HEK293 (cell line): ENCODE results near the gene CBX2.

ENCODE experiments used
- CTCF ChIA-PET: fragments of 350-600 bp; formaldehyde crosslinking; extraction: SDS; loops from one replicate; lab custom pipeline; 2021; ENCODE audit warnings: antibody characterized with exemption; lab: Yijun Ruan, JAX
- POLR2A ChIA-PET: fragments of 300-600 bp; formaldehyde crosslinking; extraction: SDS; loops from one replicate; lab custom pipeline; 2020; ENCODE audit warnings: antibody characterized with exemption, inconsistent platforms; lab: Yijun Ruan, JAX
- H3K27ac ChIP-seq: fragments of 200-500 bp; sonication (Bioruptor generic); 2 replicates; pipeline ENCODE4 v1.5.1; 2014; ENCODE audit warnings: low read depth, low read length, control low read depth, inconsistent platforms; ENCODE audit errors: extremely low read depth
- H3K36me3 ChIP-seq, 2 experiments: fragments of 200-500 bp in 1 of 2; sonication (Bioruptor generic) in 1 of 2; 1 replicate in 1 of 2; 2 replicates in 1 of 2; pipeline ENCODE4 v1.5.1; 2014 to 2017; ENCODE audit warnings: inconsistent platforms in 2 of 2, low read length in 2 of 2; ENCODE audit not compliant: control insufficient read depth in 2 of 2, insufficient read depth in 1 of 2
- H3K4me1 ChIP-seq: fragments of 200-500 bp; sonication (Bioruptor generic); 2 replicates; pipeline ENCODE4 v1.5.1; 2014; ENCODE audit warnings: mild to moderate bottlenecking, low read length, inconsistent platforms; ENCODE audit not compliant: control insufficient read depth, insufficient read depth
- H3K4me3 ChIP-seq: 2 replicates; pipeline ENCODE4 v1.5.1; 2011; ENCODE audit warnings: low read depth, mild to moderate bottlenecking, control low read depth, low read length, moderate library complexity
- H3K9me3 ChIP-seq: fragments of 200-500 bp; sonication (Bioruptor generic); 2 replicates; pipeline ENCODE4 v1.5.1; 2014; ENCODE audit warnings: low read depth, low read length, inconsistent platforms; ENCODE audit not compliant: control insufficient read depth, insufficient read depth
- HIC1 ChIP-seq: fragments of 450-650 bp; formaldehyde crosslinking; IDR thresholded peaks from 2 replicates; pipeline ENCODE4 v1.5.1; 2016; ENCODE audit warnings: missing biosample characterization, missing genetic modification characterization
- KLF8 ChIP-seq: fragments of 450-650 bp; formaldehyde crosslinking; IDR thresholded peaks from 2 replicates; pipeline ENCODE4 v1.5.1; 2016; ENCODE audit warnings: missing biosample characterization, missing genetic modification characterization
- MYNN ChIP-seq: fragments of 450-650 bp; formaldehyde crosslinking; IDR thresholded peaks from 2 replicates; pipeline ENCODE4 v1.5.1; 2016; ENCODE audit warnings: missing biosample characterization, missing genetic modification characterization, borderline replicate concordance
- PRDM6 ChIP-seq: fragments of 450-650 bp; formaldehyde crosslinking; IDR thresholded peaks from 2 replicates; pipeline ENCODE4 v1.5.1; 2017; ENCODE audit warnings: missing biosample characterization, missing genetic modification characterization
- RBAK ChIP-seq: fragments of 450-650 bp; formaldehyde crosslinking; IDR thresholded peaks from 2 replicates; pipeline ENCODE4 v1.5.1; 2016; ENCODE audit warnings: missing biosample characterization, missing genetic modification characterization
- REPIN1 ChIP-seq: fragments of 450-650 bp; formaldehyde crosslinking; IDR thresholded peaks from 2 replicates; pipeline ENCODE4 v1.5.1; 2017; ENCODE audit warnings: missing biosample characterization, missing genetic modification characterization, low read depth
- SCRT2 ChIP-seq: fragments of 450-650 bp; formaldehyde crosslinking; IDR thresholded peaks from 2 replicates; pipeline ENCODE4 v1.5.1; 2016; ENCODE audit warnings: missing biosample characterization, missing genetic modification characterization
- SETDB1 ChIP-seq: IDR thresholded peaks from one replicate; pipeline ENCODE4 v1.6.1; 2017; ENCODE audit warnings: mild to moderate bottlenecking, low read length, moderate library complexity, mixed read lengths; ENCODE audit not compliant: insufficient read length
- ZBTB20 ChIP-seq: fragments of 450-650 bp; formaldehyde crosslinking; IDR thresholded peaks from 2 replicates; pipeline ENCODE4 v1.5.1; 2016; ENCODE audit warnings: missing biosample characterization, missing genetic modification characterization
- ZBTB8A ChIP-seq: fragments of 450-650 bp; formaldehyde crosslinking; IDR thresholded peaks from 2 replicates; pipeline ENCODE4 v1.5.1; 2016; ENCODE audit warnings: missing biosample characterization, missing genetic modification characterization
- ZFP37 ChIP-seq: fragments of 450-650 bp; formaldehyde crosslinking; IDR thresholded peaks from 2 replicates; pipeline ENCODE4 v1.5.1; 2016; ENCODE audit warnings: missing biosample characterization, missing genetic modification characterization
- ZNF148 ChIP-seq: fragments of 450-650 bp; formaldehyde crosslinking; IDR thresholded peaks from 2 replicates; pipeline ENCODE4 v1.5.0; 2017; ENCODE audit warnings: missing biosample characterization, missing genetic modification characterization, borderline replicate concordance
- ZNF155 ChIP-seq: fragments of 450-650 bp; formaldehyde crosslinking; IDR thresholded peaks from 2 replicates; pipeline ENCODE4 v1.5.1; 2016; ENCODE audit warnings: missing biosample characterization, missing genetic modification characterization
- ZNF174 ChIP-seq: fragments of 450-650 bp; formaldehyde crosslinking; IDR thresholded peaks from 2 replicates; pipeline ENCODE4 v1.5.0; 2017; ENCODE audit warnings: missing biosample characterization, mild to moderate bottlenecking, missing genetic modification characterization
- ZNF26 ChIP-seq: fragments of 450-650 bp; formaldehyde crosslinking; IDR thresholded peaks from 2 replicates; pipeline ENCODE4 v1.5.1; 2016; ENCODE audit warnings: missing biosample characterization, missing genetic modification characterization
- ZNF324 ChIP-seq: fragments of 450-650 bp; formaldehyde crosslinking; IDR thresholded peaks from 2 replicates; pipeline ENCODE4 v1.5.1; 2016; ENCODE audit warnings: missing biosample characterization, missing genetic modification characterization
- ZNF350 ChIP-seq: fragments of 450-650 bp; formaldehyde crosslinking; IDR thresholded peaks from 2 replicates; pipeline ENCODE4 v1.5.0; 2017; ENCODE audit warnings: missing biosample characterization, mild to moderate bottlenecking, missing genetic modification characterization
- ZNF354C ChIP-seq: fragments of 450-650 bp; formaldehyde crosslinking; IDR thresholded peaks from 2 replicates; pipeline ENCODE4 v1.5.1; 2016; ENCODE audit warnings: missing biosample characterization, missing genetic modification characterization, low read depth, borderline replicate concordance
- ZNF391 ChIP-seq: fragments of 450-650 bp; formaldehyde crosslinking; IDR thresholded peaks from 2 replicates; pipeline ENCODE4 v1.5.1; 2016; ENCODE audit warnings: low read depth, missing biosample characterization, missing genetic modification characterization, borderline replicate concordance
- ZNF423 ChIP-seq: fragments of 450-650 bp; formaldehyde crosslinking; IDR thresholded peaks from 2 replicates; pipeline ENCODE4 v1.5.1; 2016; ENCODE audit warnings: missing biosample characterization, missing genetic modification characterization
- ZNF530 ChIP-seq: fragments of 450-650 bp; formaldehyde crosslinking; IDR thresholded peaks from 2 replicates; pipeline ENCODE4 v1.5.1; 2016; ENCODE audit warnings: low read depth, missing biosample characterization, missing genetic modification characterization
- ZNF571 ChIP-seq: fragments of 450-650 bp; formaldehyde crosslinking; IDR thresholded peaks from 2 replicates; pipeline ENCODE4 v1.5.0; 2017; ENCODE audit warnings: missing biosample characterization, missing genetic modification characterization
- ZNF610 ChIP-seq: fragments of 450-650 bp; formaldehyde crosslinking; IDR thresholded peaks from 2 replicates; pipeline ENCODE4 v1.5.1; 2016; ENCODE audit warnings: missing biosample characterization, missing genetic modification characterization, borderline replicate concordance
- ZNF701 ChIP-seq: fragments of 450-650 bp; formaldehyde crosslinking; IDR thresholded peaks from 2 replicates; pipeline ENCODE4 v1.5.1; 2016; ENCODE audit warnings: missing biosample characterization, missing genetic modification characterization
- ZNF791 ChIP-seq: fragments of 450-650 bp; formaldehyde crosslinking; IDR thresholded peaks from 2 replicates; pipeline ENCODE4 v1.5.1; 2016; ENCODE audit warnings: missing biosample characterization, missing genetic modification characterization
- ZSCAN5A ChIP-seq: fragments of 450-650 bp; formaldehyde crosslinking; IDR thresholded peaks from 2 replicates; pipeline ENCODE4 v1.5.1; 2016; ENCODE audit warnings: missing biosample characterization, missing genetic modification characterization

CBX2 gene

GRCh38 chr17:79796763-79797491 is 19.0 kb downstream of the CBX2 start, which contains the start of gene CBX8 (continued):
- TF ChIP-seq PRDM6 (tag by site-specific recombination) (no peak), ZNF391 (tag by site-specific recombination) (no peak; the same call in 1 of the 2 replicates), ZNF174 (tag by site-specific recombination) (no peak), REPIN1 (tag by site-specific recombination) (no peak), ZNF530 (tag by site-specific recombination) (no peak), ZNF610 (tag by site-specific recombination) (no peak; the same call in 1 of the 2 replicates), ZNF148 (tag by site-specific recombination) (no peak), ZSCAN5A (tag by site-specific recombination) (0 out of 2 replicates have a peak, but pooled peaks have one; percentile 41), ZFP37 (tag by site-specific recombination) (no peak), ZNF354C (tag by site-specific recombination) (no peak), ZNF701 (tag by site-specific recombination) (no peak), KLF8 (peak; percentile 92), ZNF324 (tag by site-specific recombination) (peak; percentile 63), SETDB1 (no peak), ZNF155 (tag by site-specific recombination) (no peak), ZNF350 (tag by site-specific recombination) (no peak)

GRCh38 chr17:79797492-79798298 is 19.7 kb downstream of the CBX2 start:
- Histone ChIP-seq H3K27ac (peak overlapping the region; percentile 88; the same call in 1 of the 2 replicates), H3K4me1 (peaks cover 30% of the 10 kb centered on the region), H3K9me3 (no peaks in the 10 kb centered on the region), H3K4me3 (peak overlapping the region; percentile 64), H3K36me3 (peaks cover 0 to 15% of the 10 kb centered on the region in 2 experiments; a peak in 1 of 3 replicates)
- CTCF ChIA-PET = interaction anchor here (0.5 to 1.0 kb wide), 8 partner anchors 8 to 166 kb away, joined by 3 to 4 read pairs (median 3); no protein-coding TSS in a partner anchor
- POLR2A ChIA-PET = interaction anchor here (0.6 to 3.7 kb wide), 24 partner anchors 9 to 304 kb away, joined by 3 to 61 read pairs (median 6); partner anchors contain the start of genes CBX2, CBX4 and GAA
- TF ChIP-seq ZNF26 (tag by site-specific recombination) (no peak), ZNF571 (tag by site-specific recombination) (no peak), RBAK (tag by site-specific recombination) (no peak), ZBTB20 (tag by site-specific recombination) (peak; percentile 39; the same call in 1 of the 2 replicates), ZNF423 (tag by site-specific recombination) (no peak), ZNF791 (no peak), HIC1 (tag by site-specific recombination) (no peak), ZBTB8A (peak; percentile 10; the same call in 1 of the 2 replicates), SCRT2 (tag by site-specific recombination) (no peak), MYNN (tag by site-specific recombination) (no peak)
